Brain microvascular endothelial cell (primary cell): Measurements from ENCODE around the gene JDP2.

Experiments
- DNase-seq: peaks from one replicate; pipeline ENCODE4 v3.0.0-alpha.2; 2020
- H3K27ac ChIP-seq: fragments of 250-450 bp; sonication (Bioruptor Pico); 2 replicates; pipeline ENCODE4 v1.5.1; 2020; ENCODE audit warnings: mild to moderate bottlenecking, moderate library complexity
- H3K27me3 ChIP-seq: fragments of 250-450 bp; sonication (Bioruptor Pico); replicated peaks from 2 replicates; pipeline ENCODE4 v1.5.1; 2020; ENCODE audit warnings: mild to moderate bottlenecking
- H3K36me3 ChIP-seq: fragments of 250-450 bp; sonication (Bioruptor Pico); replicated peaks from 2 replicates; pipeline ENCODE4 v1.5.1; 2020; ENCODE audit warnings: mild to moderate bottlenecking
- H3K4me3 ChIP-seq: 2 replicates; pipeline ENCODE4 v1.5.1; 2011; ENCODE audit warnings: low read depth, mild to moderate bottlenecking, control low read depth, low read length, moderate library complexity
- in situ Hi-C: cut with HindIII; loops from 2 replicates; pipeline ENCODE4 v1.10.0; 2017; ENCODE audit warnings: low sequenced_read_pairs, low pct_ligation_motif_present
- TF ChIP-seq, protein P1 (sequence below): IDR thresholded peaks from 2 replicates; pipeline ENCODE4 v1.5.1; 2011; ENCODE audit warnings: low read depth, mild to moderate bottlenecking, moderate library complexity, low read length, control low read depth, inconsistent platforms; ENCODE audit errors: missing control alignments

The JDP2 gene

DNA sequence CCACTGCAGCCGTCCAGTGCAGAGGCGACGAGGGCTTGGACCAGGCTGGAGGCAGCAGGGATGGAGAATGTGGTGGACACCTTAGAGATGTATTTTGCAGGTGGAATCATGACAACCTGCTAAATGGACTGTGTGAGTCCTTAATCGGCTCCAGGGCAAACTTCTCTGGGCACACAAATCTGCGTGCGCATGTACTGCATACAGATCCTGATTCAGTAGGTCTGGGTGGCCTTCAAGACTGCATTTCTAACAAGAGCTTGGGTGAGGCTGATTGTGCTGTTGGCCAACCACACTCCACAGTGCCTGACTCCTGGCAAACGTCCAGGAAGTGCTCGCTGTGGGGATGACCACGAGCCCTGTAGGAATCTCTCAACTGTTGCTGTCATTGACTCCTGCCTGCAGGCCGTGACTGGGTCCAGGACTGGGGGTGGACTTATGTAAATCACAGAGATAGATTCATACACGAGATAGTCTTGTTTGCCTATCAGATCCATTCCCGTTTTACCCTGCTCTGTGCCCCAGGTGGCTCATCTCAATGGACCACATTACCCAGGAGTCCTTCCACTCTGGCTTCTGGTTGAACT is 27.2 kb downstream of the JDP2 start:
- in situ Hi-C loops, result no loop called here
- Histone ChIP-seq H3K27me3 (no peaks in the 10 kb centered on the region), H3K4me3 (no peak overlapping the region), H3K27ac (no peak overlapping the region), H3K36me3 (no peaks in the 10 kb centered on the region)
- peak; percentile 57 for DNase-seq
- TF ChIP-seq, protein P1, sequence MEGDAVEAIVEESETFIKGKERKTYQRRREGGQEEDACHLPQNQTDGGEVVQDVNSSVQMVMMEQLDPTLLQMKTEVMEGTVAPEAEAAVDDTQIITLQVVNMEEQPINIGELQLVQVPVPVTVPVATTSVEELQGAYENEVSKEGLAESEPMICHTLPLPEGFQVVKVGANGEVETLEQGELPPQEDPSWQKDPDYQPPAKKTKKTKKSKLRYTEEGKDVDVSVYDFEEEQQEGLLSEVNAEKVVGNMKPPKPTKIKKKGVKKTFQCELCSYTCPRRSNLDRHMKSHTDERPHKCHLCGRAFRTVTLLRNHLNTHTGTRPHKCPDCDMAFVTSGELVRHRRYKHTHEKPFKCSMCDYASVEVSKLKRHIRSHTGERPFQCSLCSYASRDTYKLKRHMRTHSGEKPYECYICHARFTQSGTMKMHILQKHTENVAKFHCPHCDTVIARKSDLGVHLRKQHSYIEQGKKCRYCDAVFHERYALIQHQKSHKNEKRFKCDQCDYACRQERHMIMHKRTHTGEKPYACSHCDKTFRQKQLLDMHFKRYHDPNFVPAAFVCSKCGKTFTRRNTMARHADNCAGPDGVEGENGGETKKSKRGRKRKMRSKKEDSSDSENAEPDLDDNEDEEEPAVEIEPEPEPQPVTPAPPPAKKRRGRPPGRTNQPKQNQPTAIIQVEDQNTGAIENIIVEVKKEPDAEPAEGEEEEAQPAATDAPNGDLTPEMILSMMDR, result no peak

DNA sequence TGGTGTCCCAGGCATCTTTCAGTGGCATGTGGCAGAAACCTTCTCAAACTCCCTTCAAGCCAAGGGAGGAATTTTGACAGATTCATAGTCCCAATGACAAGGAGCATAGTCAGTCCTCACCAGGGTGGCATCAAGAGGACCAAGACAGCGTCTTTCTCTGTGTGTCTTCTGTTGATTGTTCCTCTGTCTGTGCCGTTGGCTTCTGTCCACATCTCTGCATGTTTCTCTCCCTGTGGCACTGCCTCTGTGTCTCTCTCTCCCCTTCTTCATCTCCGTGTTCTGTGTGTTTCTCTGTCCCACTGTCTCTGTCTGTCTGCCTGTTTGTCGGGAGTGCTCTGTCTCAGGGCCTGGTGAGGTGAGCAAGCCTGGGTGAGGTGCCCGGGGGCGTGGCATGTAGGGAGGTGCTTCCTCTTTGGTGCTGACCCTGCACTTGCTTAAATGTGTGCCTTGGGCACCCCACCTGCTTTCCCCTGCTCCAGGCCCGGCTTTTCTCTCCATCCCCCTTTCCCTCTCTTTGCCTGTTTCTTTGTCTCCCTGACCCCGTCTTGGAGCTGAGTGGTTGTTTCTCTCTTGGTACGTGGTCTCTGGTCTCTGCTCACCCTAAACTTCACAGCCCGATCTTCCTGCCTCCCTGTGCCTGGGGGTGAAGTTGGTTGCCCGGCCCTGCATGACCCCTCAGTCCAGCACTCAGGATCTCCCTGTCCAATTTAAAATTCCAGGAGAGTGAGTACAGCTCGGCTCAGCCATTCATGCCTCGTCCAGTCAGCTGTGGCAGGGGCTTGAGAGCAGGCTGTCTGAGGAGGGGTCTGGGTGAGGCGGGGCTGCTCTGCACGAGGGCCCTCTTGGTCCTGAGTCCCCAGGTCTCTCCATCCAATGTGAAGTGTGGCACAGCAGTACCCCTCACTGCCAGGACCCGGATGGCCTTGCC is 28.5 kb downstream of the JDP2 start:
- H3K4me3 ChIP-seq, result no peak overlapping the region
- no peak for DNase-seq
- H3K36me3 ChIP-seq, result no peaks in the 10 kb centered on the region
- in situ Hi-C loops, result no loop called here
- TF ChIP-seq, protein P1, result no peak
- no peaks in the 10 kb centered on the region for H3K27me3 ChIP-seq
- H3K27ac ChIP-seq, result no peak overlapping the region

DNA sequence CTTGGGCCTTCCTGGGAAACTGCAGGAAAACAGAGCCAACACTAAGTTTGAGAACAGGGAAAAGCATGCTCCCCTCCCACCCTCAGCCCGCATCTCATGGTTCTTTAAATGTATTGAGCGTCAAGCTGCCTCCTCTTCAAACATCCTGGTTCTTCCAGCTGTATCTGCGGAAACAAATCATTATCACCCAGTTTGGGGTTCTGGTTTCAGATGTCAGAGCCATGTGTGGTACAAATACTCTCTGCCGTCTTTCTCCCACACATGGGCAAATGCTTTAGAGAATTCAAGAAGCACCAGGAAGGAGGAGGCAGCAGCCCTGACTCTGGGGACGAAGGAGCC is 29.1 kb downstream of the JDP2 start:
- no peaks in the 10 kb centered on the region for H3K36me3 ChIP-seq
- DNase-seq, result no peak
- in situ Hi-C loops, result no loop called here

DNA sequence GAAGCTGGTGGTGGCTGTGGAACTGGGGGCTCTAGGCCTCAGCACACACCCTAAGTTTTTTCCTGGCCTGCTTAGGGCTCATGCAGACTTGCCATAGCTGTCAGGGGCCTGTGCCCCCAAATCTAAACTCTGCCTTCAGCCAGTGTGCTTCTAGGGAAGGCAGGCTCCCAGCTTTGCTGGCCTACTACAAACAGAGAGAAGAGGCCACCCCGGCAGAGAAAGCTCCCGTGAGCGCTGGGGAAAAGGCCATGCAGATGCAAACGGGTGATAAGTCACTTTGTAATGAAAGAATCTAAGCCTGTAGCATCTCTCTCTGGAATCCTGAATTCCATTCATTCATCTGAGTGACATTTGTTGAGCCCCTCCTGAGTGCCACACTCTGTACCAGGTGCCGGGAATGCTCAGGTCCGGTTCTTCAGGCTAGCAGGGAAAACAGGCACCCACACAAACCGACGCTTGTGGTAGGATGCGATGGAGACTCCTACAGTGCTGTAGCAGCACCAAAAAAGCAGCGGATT is 29.9 kb downstream of the JDP2 start:
- Histone ChIP-seq H3K27ac (no peak overlapping the region), H3K4me3 (no peak overlapping the region), H3K27me3 (no peaks in the 10 kb centered on the region), H3K36me3 (no peaks in the 10 kb centered on the region)
- TF ChIP-seq, protein P1, result no peak
- DNase-seq, result no peak
- in situ Hi-C loops, result no loop called here

More for the DNA sequence above, 29.1 kb downstream of the JDP2 start:
- Histone ChIP-seq H3K27me3 (no peaks in the 10 kb centered on the region), H3K4me3 (no peak overlapping the region), H3K27ac (no peak overlapping the region)
- TF ChIP-seq, protein P1, result no peak

DNA sequence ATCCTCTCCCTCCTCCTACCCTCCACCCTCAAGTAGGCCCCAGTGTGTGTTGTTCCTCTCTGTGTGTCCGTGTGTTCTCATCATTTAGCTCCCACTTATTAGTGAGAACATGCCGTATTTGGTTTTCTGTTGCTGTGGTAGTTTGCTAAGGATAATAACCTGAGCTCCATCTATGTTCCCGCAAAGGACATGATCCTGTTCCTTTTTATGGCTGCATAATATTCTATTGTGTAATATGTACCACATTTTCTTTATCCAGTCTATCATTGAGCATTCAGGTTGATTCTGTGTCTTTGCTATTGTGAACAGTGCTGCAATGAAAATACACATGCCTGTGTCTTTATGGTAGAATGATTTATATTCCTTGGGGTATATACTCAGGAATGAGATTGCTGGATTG is 30.5 kb downstream of the JDP2 start:
- TF ChIP-seq, protein P1, result no peak
- Histone ChIP-seq H3K27me3 (no peaks in the 10 kb centered on the region), H3K4me3 (no peak overlapping the region), H3K27ac (no peak overlapping the region), H3K36me3 (no peaks in the 10 kb centered on the region)
- DNase-seq, result no peak
- in situ Hi-C loops, result no loop called here
